HG03135 (cell line): Measurements from ENCODE around the gene RAB44.
"Not testable (repeated sequence)": the region's sequence is repeated elsewhere in the genome, so short reads cannot be mapped to it uniquely, and the experiment has no call there.

ENCODE experiments used
- ATAC-seq: cut with Tn5 transposase; IDR thresholded peaks from one replicate; pipeline ENCODE4 v1.9.1; 2021; ENCODE audit warnings: mild to moderate bottlenecking, moderate library complexity; ENCODE audit not compliant: unreplicated experiment

RAB44 gene

DNA sequence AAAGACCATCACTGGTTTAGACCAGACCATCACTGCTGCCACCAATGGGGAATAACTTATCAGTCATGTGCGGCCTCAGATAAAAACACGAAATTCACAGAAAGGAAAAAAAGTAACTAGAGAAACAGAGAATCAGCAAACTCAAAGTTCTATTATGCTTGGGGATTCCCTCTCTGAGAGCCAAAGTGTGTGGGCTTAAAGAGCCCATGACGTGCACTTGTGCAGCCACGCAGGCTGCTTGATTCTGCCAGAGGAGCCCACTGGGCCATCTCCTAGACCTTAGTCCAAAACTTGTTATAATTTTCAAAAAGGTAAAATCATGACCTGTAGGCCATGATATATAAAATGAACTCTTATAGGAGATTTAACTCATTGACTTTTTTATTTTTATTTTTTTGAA is 15.2 kb downstream of the RAB44 start:
- no peak for ATAC-seq

DNA sequence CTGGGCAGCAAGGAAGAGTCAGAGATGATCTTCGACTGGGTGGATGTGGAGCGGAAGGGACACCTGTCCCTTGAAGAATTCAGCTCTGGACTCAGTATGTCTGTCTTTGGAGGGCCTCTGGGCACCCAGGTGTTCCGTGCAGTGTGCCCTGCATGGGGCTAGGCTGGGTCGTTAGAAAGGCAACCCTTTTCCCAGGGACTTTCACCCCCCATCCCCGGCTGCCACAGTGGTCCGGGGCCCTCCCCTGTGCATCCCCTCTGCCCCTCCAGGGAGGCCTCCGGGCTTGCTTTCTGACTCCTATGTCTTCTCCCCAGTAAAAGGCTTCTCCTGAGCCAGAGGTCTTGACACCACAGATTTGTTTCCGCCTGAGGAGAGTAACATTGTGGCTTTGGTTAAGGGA is 16.2 kb downstream of the RAB44 start:
- ATAC-seq = no peak

DNA sequence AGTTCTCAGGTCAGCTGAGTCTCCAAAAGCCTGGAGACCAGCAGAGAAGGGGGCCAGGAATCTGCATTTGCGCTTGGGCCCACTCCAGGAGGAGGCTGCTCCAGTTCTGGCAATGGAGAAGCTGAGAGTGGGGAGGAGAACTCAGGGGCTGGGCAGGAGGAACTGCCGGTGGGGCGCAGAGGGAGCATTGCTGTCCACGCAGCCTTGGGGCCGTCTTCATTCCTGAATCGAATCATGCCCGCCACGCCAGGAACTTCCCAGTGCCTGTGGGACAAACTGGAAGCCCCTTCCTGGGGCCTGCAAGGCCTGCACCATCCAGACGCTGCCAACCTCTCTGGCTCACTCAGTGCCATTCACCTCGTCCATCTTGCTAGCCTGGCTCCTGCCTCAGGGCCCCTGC is 16.9 kb downstream of the RAB44 start:
- no peak for ATAC-seq

DNA sequence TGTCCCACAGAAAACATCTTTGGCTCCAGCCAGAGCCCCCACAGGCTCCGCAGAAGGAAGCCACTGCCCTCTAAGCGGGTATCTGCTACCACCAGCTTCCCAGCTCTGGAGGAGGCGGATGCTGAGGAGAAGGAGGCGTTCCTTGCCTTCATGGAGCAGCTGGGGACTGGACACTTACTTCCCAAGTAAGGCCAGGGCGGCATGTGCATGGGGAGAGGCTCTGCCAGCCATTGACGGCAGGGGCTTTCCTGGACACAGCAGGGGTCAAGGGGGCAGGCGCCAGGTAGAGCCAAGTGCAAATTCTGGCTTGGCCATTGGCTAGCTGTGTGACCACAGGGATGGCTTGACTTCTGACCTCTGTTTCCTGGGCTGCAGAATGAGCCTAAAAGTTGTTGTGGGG is 17.8 kb downstream of the RAB44 start:
- ATAC-seq = no peak

DNA sequence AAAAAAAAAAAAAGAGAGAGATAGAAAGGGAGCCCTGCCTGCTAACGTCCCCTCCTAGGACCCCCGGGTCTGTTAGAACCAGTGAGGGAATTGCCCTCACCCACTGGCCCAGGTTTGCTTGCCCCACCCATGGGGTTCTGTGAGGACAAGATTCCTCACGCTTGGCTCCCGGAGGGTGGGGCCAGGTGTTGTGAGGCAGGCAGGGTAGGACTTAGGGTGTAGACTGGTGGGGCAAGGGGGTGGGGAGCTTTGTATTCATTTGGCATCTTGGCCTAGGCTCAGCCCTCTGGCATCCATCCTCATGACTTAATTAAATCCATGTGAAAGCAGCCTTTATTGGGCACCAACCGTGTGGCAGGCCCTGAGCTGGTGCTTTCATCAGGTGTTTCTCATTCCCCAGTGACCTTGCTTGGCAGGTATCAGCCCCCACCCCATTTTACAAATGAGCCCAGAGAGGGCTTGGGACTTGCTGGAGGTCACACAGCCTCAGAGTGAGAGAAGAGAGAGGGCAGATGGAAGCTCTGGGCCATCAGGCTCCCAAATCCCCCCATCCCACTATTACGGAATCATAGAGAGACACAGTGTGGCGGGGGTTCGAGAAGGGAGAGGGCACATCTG is 19.0 kb downstream of the RAB44 start:
- no peak for ATAC-seq

DNA sequence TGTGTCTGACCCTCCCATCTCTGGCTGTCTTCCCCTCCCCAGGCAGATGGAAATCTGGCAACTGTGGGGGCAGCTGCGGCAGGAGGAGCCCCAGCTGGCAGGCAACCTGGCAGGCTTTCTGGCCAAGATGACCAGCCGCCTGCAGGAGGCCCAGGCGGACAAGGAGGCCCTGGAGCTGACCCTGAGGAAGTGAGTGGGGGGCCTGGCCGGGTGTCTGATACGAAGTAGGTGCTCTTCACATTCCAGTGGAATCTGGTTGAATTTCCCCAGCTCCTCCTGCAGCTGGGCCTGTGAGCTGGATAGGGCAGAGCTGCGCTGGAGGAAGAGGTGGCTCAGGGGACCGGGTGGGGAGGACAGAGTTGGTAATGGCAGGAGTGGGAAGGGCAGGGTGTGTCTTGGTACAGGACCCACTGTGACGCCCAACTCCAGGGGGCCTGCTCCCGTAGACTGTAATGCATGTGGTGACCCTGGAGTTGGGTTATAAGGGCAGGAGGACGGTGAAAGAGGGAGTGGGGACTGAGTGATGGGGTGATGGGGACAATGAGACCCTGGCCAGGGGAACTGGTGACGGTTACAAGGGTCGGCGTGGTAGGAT is 19.7 kb downstream of the RAB44 start:
- no peak for ATAC-seq

DNA sequence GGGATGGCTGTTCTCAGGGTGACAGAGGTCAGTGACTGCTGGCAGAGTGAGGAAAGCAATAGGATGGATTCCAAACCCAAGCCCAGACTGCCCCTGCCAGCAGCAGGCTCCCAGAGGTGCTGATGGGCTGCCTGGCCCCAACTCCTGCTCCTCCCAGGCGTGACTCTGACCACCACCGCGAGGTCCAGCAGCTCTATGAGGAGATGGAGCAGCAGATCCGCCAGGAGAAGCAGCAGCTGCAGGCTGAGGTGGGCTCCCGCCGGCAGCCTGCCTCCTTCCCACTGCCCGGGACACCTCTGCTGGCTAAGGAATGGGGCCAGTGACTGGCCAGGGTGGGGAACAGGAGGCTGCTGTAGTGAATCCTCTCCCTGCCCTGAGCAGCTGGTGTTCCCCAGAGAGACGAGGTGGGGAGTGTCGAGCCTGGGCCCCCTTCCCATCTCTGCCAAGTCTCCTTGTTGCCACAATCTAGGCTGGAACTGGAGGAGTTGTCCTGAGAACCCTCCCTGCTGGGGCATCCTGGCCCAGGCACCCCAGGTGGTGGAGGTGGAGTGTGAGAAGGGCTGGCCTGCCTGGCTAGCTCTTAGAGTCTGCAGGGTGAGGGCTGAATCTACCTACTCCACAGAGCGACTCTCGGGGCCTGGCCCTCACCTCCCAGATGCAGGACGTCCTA is 20.4 kb downstream of the RAB44 start:
- ATAC-seq = no peak

DNA sequence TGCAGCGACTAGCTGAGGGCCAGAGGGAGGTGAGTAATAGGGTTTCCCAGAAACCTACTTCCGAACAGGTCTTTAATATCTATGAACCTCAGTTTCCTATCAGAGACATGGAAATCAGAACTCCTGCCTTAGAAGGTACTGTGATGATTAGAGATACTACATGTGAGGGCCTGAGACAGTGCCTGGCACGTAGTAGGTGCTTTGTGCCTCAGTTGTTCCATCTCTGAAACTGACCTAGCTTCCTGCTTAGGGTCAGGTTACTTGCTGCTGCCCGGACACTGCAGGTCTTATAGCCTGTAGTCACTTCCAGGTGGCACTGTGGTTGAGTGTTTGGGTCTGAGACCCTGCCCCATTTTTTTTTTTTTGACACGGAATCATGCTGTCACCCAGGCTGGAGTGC is 20.9 kb downstream of the RAB44 start:
- ATAC-seq = no peak

DNA sequence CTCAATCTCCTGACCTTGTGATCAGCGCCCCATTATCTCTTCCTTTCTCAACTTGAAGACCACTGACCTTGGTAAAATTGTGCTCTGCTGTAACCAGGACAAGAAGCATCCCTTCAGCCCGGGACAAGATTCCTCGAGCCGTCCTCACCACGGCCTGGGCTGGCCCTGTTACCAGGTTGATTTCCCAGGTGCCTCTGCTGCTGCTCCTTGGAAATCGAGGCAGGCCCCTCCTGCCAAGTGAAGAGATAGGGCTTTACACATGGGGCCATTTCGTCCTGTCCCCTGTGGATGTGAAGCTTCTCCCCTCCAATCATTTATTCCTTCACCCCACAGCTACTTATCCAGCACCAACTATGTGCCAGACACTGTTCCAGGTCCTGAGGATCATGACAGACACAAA is 21.5 kb downstream of the RAB44 start:
- no peak for ATAC-seq

DNA sequence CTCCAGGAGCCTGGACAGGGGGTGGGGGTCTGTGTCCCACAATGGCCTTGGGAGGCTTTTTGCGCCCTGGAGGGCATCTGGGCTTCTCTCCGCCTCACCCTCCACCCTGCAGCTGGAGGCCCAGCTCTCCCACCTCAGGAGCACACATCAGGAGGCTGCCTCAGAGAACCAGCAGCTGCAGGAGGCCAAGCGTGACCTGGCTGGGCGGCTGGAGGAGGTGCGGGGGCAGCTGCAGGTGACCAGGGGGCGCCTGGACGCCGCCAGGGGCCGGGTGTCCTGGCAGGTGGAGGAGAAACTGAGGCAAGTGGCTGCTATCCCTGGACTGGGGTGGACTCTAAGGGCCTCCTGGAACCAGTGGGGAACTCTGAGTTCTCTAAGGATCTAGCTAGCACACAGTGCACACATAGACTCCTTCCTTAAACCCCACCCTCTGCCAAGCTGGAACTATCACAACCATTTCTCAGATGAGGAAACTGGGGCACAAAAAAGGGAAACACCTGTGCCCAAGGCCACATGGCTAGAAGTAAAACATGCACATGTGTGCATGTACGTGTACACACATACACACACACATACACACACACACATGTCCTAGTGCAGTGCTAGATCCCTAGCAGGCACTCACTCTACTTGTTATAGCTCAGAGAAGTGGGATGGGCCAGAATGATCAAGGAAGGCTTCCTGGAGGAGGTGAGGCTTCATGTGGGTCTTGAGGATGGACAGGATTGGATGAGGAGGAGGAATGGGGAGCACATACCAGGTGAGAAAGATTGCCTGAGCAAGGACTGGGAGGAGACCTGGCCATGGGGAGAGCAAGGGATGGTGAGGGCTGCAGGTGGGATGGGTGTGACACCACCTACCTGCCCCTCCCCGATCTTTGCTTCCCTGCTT is 22.9 kb downstream of the RAB44 start:
- no peak for ATAC-seq

DNA sequence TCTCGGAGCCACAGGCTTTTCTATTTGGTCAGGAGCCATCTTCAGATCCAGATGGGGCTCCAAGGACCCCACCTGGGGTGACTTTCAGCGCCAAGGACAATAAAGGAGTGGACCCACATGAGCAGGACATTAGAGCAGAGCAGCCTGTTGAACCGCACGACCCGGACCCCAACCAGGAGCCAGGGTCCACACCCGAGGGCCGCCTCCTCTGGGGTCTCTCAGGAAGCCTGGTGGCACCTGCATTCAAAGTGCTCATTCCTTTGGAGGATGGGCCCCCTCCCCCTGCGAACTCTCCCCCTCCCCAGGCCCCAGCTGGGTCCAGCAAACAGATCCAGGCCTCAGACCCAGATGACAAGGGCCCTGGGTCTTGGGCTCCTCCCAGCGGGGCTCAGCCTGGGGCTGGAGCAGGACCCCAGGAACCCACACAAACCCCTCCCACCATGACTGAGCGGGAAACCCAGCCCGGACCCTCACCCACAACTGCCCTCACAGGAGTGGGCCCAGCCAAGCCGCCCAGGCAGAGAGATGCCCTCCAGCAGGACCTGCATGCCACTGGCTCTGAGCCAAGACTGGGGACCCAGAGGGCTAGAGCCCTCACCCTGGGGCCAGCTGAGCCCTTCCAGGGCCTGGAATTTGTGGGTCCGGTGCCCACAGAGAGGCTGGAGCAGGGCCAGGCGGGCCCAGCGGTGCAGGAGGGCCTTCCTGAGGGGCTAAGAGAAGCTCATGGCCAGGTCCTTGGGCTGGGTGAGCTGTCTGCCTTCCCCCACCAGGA is 23.9 kb downstream of the RAB44 start:
- no peak for ATAC-seq

DNA sequence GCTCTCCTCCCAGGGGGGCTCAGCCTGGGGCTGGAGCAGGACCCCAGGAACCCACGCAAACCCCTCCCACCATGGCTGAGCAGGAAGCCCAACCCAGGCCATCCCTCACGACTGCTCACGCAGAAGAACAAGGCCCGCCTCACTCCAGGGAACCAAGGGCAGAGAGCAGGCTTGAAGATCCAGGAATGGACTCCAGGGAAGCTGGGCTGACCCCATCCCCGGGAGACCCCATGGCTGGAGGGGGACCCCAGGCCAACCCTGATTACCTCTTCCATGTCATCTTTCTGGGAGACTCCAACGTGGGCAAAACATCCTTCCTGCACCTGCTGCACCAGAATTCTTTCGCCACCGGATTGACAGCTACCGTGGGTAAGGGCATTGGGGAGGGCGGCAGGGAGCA is 24.7 kb downstream of the RAB44 start:
- no peak for ATAC-seq

DNA sequence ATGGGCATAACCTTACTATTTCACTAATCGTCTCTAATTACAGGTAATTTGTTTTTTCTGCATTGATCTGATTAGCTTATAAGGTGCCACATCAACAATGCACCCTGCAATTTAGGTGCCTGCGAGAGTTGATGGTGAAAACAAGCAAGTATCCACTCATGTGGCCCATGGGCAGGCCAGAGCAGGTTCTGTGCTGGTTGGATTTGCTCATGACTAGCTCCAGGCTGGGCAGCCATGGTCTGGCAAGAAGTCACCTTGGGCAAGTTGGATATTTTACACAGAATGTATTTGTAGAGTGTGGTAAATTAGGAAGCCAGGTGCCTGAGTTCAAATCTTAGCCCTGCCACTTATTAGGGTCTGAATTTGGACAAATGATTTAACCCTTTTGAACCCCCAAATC is 25.3 kb downstream of the RAB44 start:
- ATAC-seq = no peak

DNA sequence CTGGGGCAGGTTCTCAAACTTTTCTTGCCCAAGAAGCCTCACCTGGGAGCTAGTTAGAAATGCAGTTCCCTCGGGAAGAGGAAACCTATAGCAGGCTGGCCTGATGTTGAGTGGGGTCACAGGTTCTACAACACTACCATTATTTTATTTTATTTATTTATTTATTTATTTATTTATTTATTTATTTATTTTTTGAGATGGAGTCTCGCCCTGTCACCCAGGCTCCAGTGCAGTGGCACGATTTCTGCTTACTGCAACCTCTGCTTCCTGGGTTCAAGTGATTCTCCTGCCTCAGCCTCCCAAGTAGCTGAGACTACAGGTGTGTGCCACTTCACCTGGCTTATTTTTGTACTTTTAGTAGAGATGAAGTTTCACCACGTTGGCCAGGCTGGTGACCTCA is 26.4 kb downstream of the RAB44 start:
- not testable (repeated sequence) for ATAC-seq

DNA sequence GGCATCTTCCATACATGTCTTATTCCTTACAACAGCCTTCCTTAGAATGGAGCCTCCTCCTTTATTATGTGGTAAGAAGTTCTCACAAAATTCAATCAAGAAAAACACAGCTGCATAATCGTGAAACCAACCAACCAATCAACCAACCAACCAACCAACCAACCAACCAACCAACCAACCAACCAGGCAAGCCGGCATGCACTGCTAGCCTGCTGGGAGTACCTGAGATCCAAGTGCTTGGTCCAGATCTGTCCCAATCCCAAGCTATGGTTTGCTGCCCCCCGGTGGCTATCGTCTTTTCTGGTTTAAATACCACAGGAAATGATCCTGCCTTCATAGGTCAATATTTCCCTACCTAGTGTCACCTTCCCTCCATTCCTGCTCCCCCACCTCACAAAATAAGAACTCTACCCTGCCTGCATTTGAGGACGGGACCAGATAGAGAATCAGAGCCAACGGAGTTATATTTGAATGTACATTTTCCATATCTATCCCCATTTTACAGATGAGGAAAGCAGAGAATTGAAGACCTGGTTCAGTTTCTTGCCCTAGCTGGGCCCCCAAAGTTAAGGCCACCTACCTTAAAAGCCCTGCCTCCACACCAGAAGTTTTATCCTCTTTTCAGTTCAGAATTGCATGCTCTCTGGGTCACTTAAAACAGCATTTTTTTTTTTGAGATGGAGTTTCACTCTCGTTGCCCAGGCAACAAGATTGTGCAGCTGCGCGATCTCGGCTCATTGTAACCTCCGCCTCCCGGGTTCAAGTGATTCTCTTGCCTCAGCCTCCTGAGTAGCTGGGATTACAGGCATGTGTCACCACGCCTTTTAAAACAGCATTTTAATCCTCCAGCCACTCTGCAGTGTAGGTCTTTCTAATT is 27.1 kb downstream of the RAB44 start:
- ATAC-seq = no peak

DNA sequence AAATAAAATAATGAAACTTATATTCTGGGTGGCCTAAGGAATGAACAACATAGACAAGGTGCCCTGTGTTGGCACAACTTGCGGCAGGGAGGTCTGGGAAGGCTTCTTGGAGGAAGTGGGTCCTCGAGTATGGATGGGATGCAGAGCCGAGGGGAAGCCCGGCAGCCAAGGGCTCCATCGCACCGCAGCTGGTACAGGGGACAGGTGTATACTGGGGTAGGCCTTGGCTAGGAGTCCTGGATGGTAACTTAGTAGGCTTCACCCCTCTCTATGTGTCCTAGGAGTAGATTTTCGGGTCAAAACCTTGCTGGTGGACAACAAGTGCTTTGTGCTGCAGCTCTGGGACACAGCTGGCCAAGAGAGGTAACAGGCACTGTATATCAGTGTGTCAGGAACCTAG is 28.0 kb downstream of the RAB44 start:
- no peak for ATAC-seq

DNA sequence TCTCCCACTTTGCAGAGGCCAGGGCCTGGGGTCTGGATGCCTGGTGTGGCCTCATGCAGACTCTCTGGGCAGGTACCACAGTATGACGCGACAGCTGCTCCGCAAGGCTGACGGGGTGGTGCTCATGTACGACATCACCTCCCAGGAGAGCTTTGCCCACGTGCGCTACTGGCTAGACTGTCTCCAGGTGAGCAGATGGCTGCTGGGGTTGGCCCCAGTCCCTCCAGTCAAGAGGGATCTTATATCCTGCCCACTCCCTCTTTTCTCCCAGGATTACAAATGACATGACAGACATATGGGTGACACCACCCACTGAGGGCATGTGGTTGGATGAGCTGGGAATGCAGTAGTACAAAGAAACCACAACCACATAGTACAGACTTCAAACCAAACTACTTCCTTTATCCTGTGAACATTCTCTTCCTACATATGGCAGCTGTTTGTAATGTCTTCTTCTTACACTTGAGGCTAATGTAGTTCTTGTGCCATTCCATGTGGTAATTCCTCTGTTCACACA is 29.9 kb downstream of the RAB44 start:
- no peak for ATAC-seq

DNA sequence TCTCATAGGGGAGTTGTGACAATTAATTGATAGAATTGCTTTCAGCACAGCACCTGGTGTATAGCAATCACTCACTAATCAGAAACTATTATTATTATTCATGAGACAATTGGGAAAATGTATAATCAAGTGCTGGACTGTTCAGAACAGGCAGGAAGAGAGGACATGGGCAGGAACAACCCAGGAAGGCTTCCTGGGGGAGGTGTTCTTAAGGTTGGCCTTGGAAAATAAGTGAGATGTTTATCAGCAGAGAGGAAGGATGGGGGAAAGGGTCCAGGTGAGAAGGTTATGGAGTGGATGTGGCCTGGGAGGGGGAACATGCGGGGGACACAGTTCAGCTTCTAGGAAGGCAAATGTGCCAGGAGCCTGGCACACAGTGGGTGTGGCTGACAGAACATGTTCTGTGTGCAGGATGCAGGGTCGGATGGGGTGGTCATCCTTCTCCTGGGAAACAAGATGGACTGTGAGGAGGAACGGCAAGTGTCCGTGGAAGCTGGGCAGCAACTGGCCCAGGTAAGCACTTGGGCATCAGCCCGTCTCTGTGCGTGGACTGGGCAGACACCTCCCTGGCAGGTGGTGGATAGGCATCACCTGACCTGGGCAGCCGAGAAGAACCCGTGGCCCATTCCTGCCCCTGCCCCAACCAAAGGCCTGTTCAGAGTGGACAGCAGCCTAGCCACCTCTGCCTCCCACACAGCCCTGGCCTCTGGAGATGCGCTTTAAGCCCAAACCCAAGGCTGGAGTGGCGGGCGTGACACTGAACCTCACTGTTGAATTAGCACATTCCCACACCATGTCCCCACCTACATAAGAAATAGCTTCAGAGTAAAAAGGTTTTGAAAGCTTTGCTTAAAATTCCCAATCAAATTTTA is 30.9 kb downstream of the RAB44 start:
- ATAC-seq = no peak

DNA sequence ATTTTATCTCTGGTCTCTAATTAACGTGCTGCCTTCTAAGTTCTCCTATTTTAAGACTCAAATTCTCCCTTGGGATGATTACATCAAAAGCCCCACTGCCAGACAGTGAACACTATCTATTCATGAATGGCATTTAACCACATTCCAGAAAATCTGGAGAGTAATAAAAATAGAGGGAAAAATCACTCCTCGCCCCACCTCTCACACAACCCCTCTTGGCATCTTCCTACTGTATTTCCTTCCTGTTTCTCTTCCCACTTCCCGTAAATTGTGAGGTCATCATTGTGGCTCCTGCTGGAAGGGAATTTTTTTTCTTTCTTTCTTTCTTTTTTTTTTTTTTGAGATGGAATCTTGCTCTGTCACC is 31.5 kb downstream of the RAB44 start:
- no peak for ATAC-seq
